Myocyte (in vitro differentiated cells): ENCODE measurements around the gene VPS26A. TPM values are rescaled to one million over a fixed set of nuclear protein-coding genes. Genes with fewer than 3 reads are reported as not detected.
A peak's percentile ranks its signal among the peaks of the same experiment; 100 is the strongest.
"Not testable (repeated sequence)": the region's sequence is repeated elsewhere in the genome, so short reads cannot be mapped to it uniquely, and the experiment has no call there.

Source experiments
- DNase-seq: peaks from one replicate; pipeline ENCODE4 v3.0.0-alpha.2; 2012; ENCODE audit warnings: low read depth
- total RNA-seq: library from RNA; depleted of rRNA; stranded (reverse); fragments of >200 nt; gene quantifications from 2 replicates; pipeline ENCODE4 v1.2.3, GENCODE V29; 2014

The VPS26A gene
- total RNA-seq, 1 donor from 2014 or later, result 32.2 TPM

- not testable (repeated sequence) for DNase-seq
Measured at GRCh38 chr10:69175326-69175725, 51.3 kb downstream of the VPS26A start.

GRCh38 chr10:69176823-69177222 is 52.8 kb downstream of the VPS26A start:
- no peak for DNase-seq

- no peak for DNase-seq
Measured at GRCh38 chr10:69179089-69179742, 55.2 kb downstream of the VPS26A start.

GRCh38 chr10:69179743-69180524 is 56.0 kb downstream of the VPS26A start, which contains the start of gene SUPV3L1:
SUPV3L1 (plus strand) TSS chr10:69180234; CDS start chr10:69180292, 58 bp downstream.
- DNase-seq, result peak; percentile 97

- peak; percentile 11 for DNase-seq
Measured at GRCh38 chr10:69180525-69181204, 56.7 kb downstream of the VPS26A start.

GRCh38 chr10:69181433-69181832 is 57.5 kb downstream of the VPS26A start:
- no peak for DNase-seq

GRCh38 chr10:69182005-69182404 is 58.0 kb downstream of the VPS26A start:
- no peak for DNase-seq

GRCh38 chr10:69186524-69186923 is 62.5 kb downstream of the VPS26A start:
- no peak for DNase-seq

- no peak for DNase-seq
Measured at GRCh38 chr10:69201045-69201444, 77.1 kb downstream of the VPS26A start.

- no peak for DNase-seq
Measured at GRCh38 chr10:69202332-69202731, 78.4 kb downstream of the VPS26A start.

- no peak for DNase-seq
Measured at GRCh38 chr10:69208761-69209160, 84.8 kb downstream of the VPS26A start.

- DNase-seq, result no peak
Measured at GRCh38 chr10:69209787-69210484, 86.0 kb downstream of the VPS26A start.

GRCh38 chr10:69211104-69211503 is 87.1 kb downstream of the VPS26A start:
- DNase-seq, result no peak

GRCh38 chr10:69211524-69211923 is 87.5 kb downstream of the VPS26A start:
- no peak for DNase-seq

- no peak for DNase-seq
Measured at GRCh38 chr10:69213591-69214311, 89.8 kb downstream of the VPS26A start.

GRCh38 chr10:69214666-69215131 is 90.7 kb downstream of the VPS26A start:
- no peak for DNase-seq

GRCh38 chr10:69215405-69216171 is 91.6 kb downstream of the VPS26A start:
- DNase-seq, result no peak

- no peak for DNase-seq
Measured at GRCh38 chr10:69216577-69217118, 92.7 kb downstream of the VPS26A start.

- DNase-seq, result peak; percentile 72
Measured at GRCh38 chr10:69217119-69217754, 93.3 kb downstream of the VPS26A start.
